H9 (cell line): ENCODE measurements around the gene FBXO21. TPM values are rescaled to one million over a fixed set of nuclear protein-coding genes. Genes with fewer than 3 reads are reported as not detected.

Experiments used
- DNase-seq: peaks from one replicate; pipeline ENCODE4 v3.0.0-alpha.2; 2017
- H2AFZ ChIP-seq: one replicate; pipeline ENCODE4 v1.6.1; 2013; ENCODE audit warnings: mild to moderate bottlenecking, low read length, control low read depth, moderate library complexity
- H2AK5ac ChIP-seq: 2 replicates; pipeline ENCODE4 v1.6.1; 2013; ENCODE audit warnings: low read length, control low read depth, mixed read lengths; ENCODE audit not compliant: insufficient read length
- H2BK120ac ChIP-seq: one replicate; pipeline ENCODE4 v1.6.1; 2013; ENCODE audit warnings: low read depth, mild to moderate bottlenecking, low read length, control low read depth, inconsistent platforms; ENCODE audit not compliant: poor library complexity, severe bottlenecking
- H2BK12ac ChIP-seq: 2 replicates; pipeline ENCODE4 v1.6.1; 2013; ENCODE audit warnings: low read length, control low read depth, mixed read lengths, low read depth; ENCODE audit not compliant: insufficient read length
- H2BK15ac ChIP-seq: 2 replicates; pipeline ENCODE4 v1.6.1; 2013; ENCODE audit warnings: low read depth, low read length, control low read depth
- H2BK20ac ChIP-seq: one replicate; pipeline ENCODE4 v1.6.1; 2013; ENCODE audit warnings: low read depth, mild to moderate bottlenecking, low read length, control low read depth, inconsistent platforms; ENCODE audit not compliant: poor library complexity, severe bottlenecking
- H2BK5ac ChIP-seq: 2 replicates; pipeline ENCODE4 v1.6.1; 2013; ENCODE audit warnings: low read length, control low read depth, mixed read lengths; ENCODE audit not compliant: insufficient read length
- H3K14ac ChIP-seq: 2 replicates; pipeline ENCODE4 v1.6.1; 2013; ENCODE audit warnings: low read length, control low read depth; ENCODE audit not compliant: insufficient read depth
- H3K18ac ChIP-seq: 2 replicates; pipeline ENCODE4 v1.6.1; 2013; ENCODE audit warnings: low read depth, mild to moderate bottlenecking, mixed read lengths, low read length, control low read depth; ENCODE audit not compliant: insufficient read length
- H3K23ac ChIP-seq: 2 replicates; pipeline ENCODE4 v1.6.1; 2013; ENCODE audit warnings: low read length, control low read depth, mixed read lengths, low read depth; ENCODE audit not compliant: insufficient read length
- H3K23me2 ChIP-seq: 2 replicates; pipeline ENCODE4 v1.6.1; 2013; ENCODE audit warnings: low read depth, mild to moderate bottlenecking, mixed read lengths, low read length, control low read depth; ENCODE audit not compliant: insufficient read length, poor library complexity, severe bottlenecking
- H3K27ac ChIP-seq: 2 replicates; pipeline ENCODE4 v1.5.1; 2013; ENCODE audit warnings: low read length, control low read depth, mixed read lengths, low read depth; ENCODE audit not compliant: insufficient read length
- H3K27me3 ChIP-seq: 2 replicates; pipeline ENCODE4 v1.6.1; 2013; ENCODE audit warnings: low read length, control low read depth, inconsistent platforms; ENCODE audit not compliant: insufficient read depth
- H3K4ac ChIP-seq: 2 replicates; pipeline ENCODE4 v1.6.1; 2013; ENCODE audit warnings: low read depth, mild to moderate bottlenecking, control low read depth, inconsistent platforms, low read length, moderate library complexity
- H3K4me1 ChIP-seq: 2 replicates; pipeline ENCODE4 v1.6.1; 2013; ENCODE audit warnings: low read length, control low read depth, inconsistent platforms; ENCODE audit not compliant: insufficient read depth
- H3K4me2 ChIP-seq: 2 replicates; pipeline ENCODE4 v1.6.1; 2013; ENCODE audit warnings: low read length, control low read depth, mixed read lengths; ENCODE audit not compliant: insufficient read length, insufficient read depth
- H3K56ac ChIP-seq: 2 replicates; pipeline ENCODE4 v1.6.1; 2013; ENCODE audit warnings: low read depth, mild to moderate bottlenecking, mixed read lengths, low read length, control low read depth; ENCODE audit not compliant: insufficient read length
- H3K79me1 ChIP-seq: 2 replicates; pipeline ENCODE4 v1.6.1; 2013; ENCODE audit warnings: low read depth, mild to moderate bottlenecking, moderate library complexity, low read length, control low read depth, inconsistent platforms; ENCODE audit not compliant: insufficient read depth, poor library complexity, severe bottlenecking
- H3K79me2 ChIP-seq: 2 replicates; pipeline ENCODE4 v1.6.1; 2013; ENCODE audit warnings: low read length, control low read depth, inconsistent platforms; ENCODE audit not compliant: insufficient read depth
- H3K9ac ChIP-seq: 2 replicates; pipeline ENCODE4 v1.6.1; 2013; ENCODE audit warnings: low read length, control low read depth, mixed read lengths; ENCODE audit not compliant: insufficient read length; ENCODE audit errors: extremely low read depth
- H3K9me3 ChIP-seq: one replicate; pipeline ENCODE4 v1.6.1; 2013; ENCODE audit warnings: low read depth, low read length, inconsistent platforms; ENCODE audit not compliant: control insufficient read depth
- H3T11ph ChIP-seq: one replicate; pipeline ENCODE4 v1.6.1; 2013; ENCODE audit warnings: mild to moderate bottlenecking, low read length, control low read depth, inconsistent platforms
- H4K20me1 ChIP-seq: one replicate; pipeline ENCODE4 v1.6.1; 2013; ENCODE audit not compliant: control insufficient read depth, insufficient read length, insufficient read depth
- H4K5ac ChIP-seq: 2 replicates; pipeline ENCODE4 v1.6.1; 2013; ENCODE audit warnings: low read depth, mild to moderate bottlenecking, mixed read lengths, low read length, control low read depth; ENCODE audit not compliant: insufficient read length
- H4K8ac ChIP-seq: replicated peaks from 2 replicates; pipeline ENCODE4 v1.6.1; 2013; ENCODE audit warnings: low read length, control low read depth, mixed read lengths, low read depth; ENCODE audit not compliant: insufficient read length
- H4K91ac ChIP-seq: 2 replicates; pipeline ENCODE4 v1.6.1; 2013; ENCODE audit warnings: low read depth, mild to moderate bottlenecking, moderate library complexity, mixed read lengths, low read length, control low read depth; ENCODE audit not compliant: insufficient read length
- H3K27ac Mint-ChIP-seq, 3 experiments: 2 replicates in 2 of 3; 3 replicates in 1 of 3; pipeline ENCODE4 v1.8.0; 2020 to 2021; ENCODE audit warnings: mixed read lengths in 3 of 3, mild to moderate bottlenecking in 1 of 3, moderate library complexity in 1 of 3
- H3K27me3 Mint-ChIP-seq: 2 replicates; pipeline ENCODE4 v1.8.0; 2021; ENCODE audit warnings: low read depth, mild to moderate bottlenecking, moderate library complexity, mixed read lengths
- H3K36me3 Mint-ChIP-seq, 3 experiments: 2 replicates in 2 of 3; 3 replicates in 1 of 3; pipeline ENCODE4 v1.8.0; 2020 to 2021; ENCODE audit warnings: low read depth in 3 of 3, mixed read lengths in 3 of 3; ENCODE audit not compliant: insufficient read depth in 1 of 3
- H3K4me1 Mint-ChIP-seq, 2 experiments: 2 replicates each; pipeline ENCODE4 v1.8.0; 2020; ENCODE audit warnings: mixed read lengths in 2 of 2
- H3K4me3 Mint-ChIP-seq, 2 experiments: 2 replicates in 1 of 2; 3 replicates in 1 of 2; pipeline ENCODE4 v1.8.0; 2020 to 2021; ENCODE audit warnings: mild to moderate bottlenecking in 2 of 2, mixed read lengths in 2 of 2, moderate library complexity in 1 of 2
- H3K9me3 Mint-ChIP-seq, 2 experiments: 2 replicates in 1 of 2; 3 replicates in 1 of 2; pipeline ENCODE4 v1.8.0; 2020; ENCODE audit warnings: mild to moderate bottlenecking in 2 of 2, mixed read lengths in 2 of 2, moderate library complexity in 1 of 2
- WGBS: extraction: QIAGEN DNeasy Blood & Tissue Kit; methylation state at CpG from one replicate; pipeline ENCODE4 v1.1.7; 2013; ENCODE audit warnings: missing lambda C conversion rate, low lambda C conversion rate, mixed read lengths; ENCODE audit not compliant: insufficient read length; ENCODE audit errors: extremely low coverage; 5-methylcytosine and 5-hydroxymethylcytosine counted together
- total RNA-seq: library from RNA; stranded (reverse); gene quantifications from 2 replicates; pipeline ENCODE4 v1.2.1, GENCODE V29; 2021
- TF ChIP-seq, protein P1 (sequence below): fragments of 200-600 bp; sonication (generic); conservative IDR thresholded peaks from 3 replicates; pipeline ENCODE4 v1.8.0; 2021; ENCODE audit warnings: antibody characterized with exemption, mild to moderate bottlenecking

Gene FBXO21
- total RNA-seq, 1 experiment from 2014 or later, result 58.6 TPM

DNA sequence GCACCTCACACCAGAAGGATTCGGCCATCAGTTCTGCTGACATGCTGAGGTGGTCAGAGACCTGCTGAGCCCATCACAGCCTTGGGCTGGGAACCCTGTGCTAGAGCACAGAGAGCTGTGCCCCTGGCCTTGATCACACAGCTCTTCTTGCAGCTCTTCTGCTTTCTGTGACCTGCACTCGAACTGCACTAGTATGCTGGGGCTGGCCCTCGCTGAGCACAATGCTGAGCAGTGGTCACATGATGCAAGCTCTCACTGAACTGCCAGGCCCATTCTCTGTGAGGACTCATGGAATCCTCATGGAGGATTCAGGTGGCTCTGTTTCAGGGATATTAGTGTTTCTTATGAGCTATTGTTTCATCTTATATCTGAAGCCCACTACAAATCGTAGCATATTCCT lies 22.5 kb downstream of the FBXO21 start:
- no peaks in the 10 kb centered on the region for H3K79me2 ChIP-seq
- H3K4me1 ChIP-seq, result no peaks in the 10 kb centered on the region
- H3K56ac ChIP-seq, result no peak overlapping the region
- Mint-ChIP-seq H3K9me3 (no peaks in the 10 kb centered on the region), H3K36me3 (peaks cover 50 to 93% (median 89%) of the 10 kb centered on the region in 3 experiments; a peak in 6 of 7 replicates), H3K4me1 (no peaks in the 10 kb centered on the region), H3K4me3 (no peak overlapping the region), H3K27me3 (no peaks in the 10 kb centered on the region), H3K27ac (peak overlapping the region in 1 of 3 experiments; percentile 53; a peak in 1 of 7 replicates)
- no peaks in the 10 kb centered on the region for H3K79me1 ChIP-seq
- no peak overlapping the region for H3T11ph ChIP-seq
- H3K9me3 ChIP-seq, result no peaks in the 10 kb centered on the region
- H3K27me3 ChIP-seq, result no peaks in the 10 kb centered on the region
- H3K9ac ChIP-seq, result no peak overlapping the region
- no CpG with 5 or more reads among the region's 4 CpGs for WGBS
- H4K5ac ChIP-seq, result no peak overlapping the region
- H2AK5ac ChIP-seq, result no peak overlapping the region
- TF ChIP-seq, protein P1, sequence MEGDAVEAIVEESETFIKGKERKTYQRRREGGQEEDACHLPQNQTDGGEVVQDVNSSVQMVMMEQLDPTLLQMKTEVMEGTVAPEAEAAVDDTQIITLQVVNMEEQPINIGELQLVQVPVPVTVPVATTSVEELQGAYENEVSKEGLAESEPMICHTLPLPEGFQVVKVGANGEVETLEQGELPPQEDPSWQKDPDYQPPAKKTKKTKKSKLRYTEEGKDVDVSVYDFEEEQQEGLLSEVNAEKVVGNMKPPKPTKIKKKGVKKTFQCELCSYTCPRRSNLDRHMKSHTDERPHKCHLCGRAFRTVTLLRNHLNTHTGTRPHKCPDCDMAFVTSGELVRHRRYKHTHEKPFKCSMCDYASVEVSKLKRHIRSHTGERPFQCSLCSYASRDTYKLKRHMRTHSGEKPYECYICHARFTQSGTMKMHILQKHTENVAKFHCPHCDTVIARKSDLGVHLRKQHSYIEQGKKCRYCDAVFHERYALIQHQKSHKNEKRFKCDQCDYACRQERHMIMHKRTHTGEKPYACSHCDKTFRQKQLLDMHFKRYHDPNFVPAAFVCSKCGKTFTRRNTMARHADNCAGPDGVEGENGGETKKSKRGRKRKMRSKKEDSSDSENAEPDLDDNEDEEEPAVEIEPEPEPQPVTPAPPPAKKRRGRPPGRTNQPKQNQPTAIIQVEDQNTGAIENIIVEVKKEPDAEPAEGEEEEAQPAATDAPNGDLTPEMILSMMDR, result no peak
- H2BK20ac ChIP-seq, result no peak overlapping the region
- H4K20me1 ChIP-seq, result no peaks in the 10 kb centered on the region
- no peak overlapping the region for H2BK120ac ChIP-seq
- no peak overlapping the region for H3K4ac ChIP-seq
- no peak overlapping the region for H4K8ac ChIP-seq
- no peak overlapping the region for H2BK5ac ChIP-seq
- H4K91ac ChIP-seq, result no peak overlapping the region
- DNase-seq, result no peak
- no peak overlapping the region for H3K18ac ChIP-seq
- H2BK15ac ChIP-seq, result no peak overlapping the region
- H3K23me2 ChIP-seq, result no peaks in the 10 kb centered on the region
- H3K23ac ChIP-seq, result no peak overlapping the region
- no peak overlapping the region for H2AFZ ChIP-seq
- H2BK12ac ChIP-seq, result no peak overlapping the region
- H3K14ac ChIP-seq, result no peak overlapping the region
- H3K27ac ChIP-seq, result no peak overlapping the region
- no peak overlapping the region for H3K4me2 ChIP-seq
